MCF 10A (cell line): Measurements from ENCODE around the gene SEMA3G. TPM values are rescaled to one million over a fixed set of nuclear protein-coding genes. Genes with fewer than 3 reads are reported as not detected.

Source experiments
- BruUV-seq: library from RNA; stranded (reverse); fragments of 400-500 nt; replicated peaks from 2 replicates; lab custom pipeline; 2021; lab: Mats Ljungman, UMichigan
- CTCF ChIA-PET: fragments of 300-600 bp; sonication (Branson Sonifier 250); formaldehyde crosslinking; extraction: SDS; loops from one replicate; lab custom pipeline; 2021; ENCODE audit warnings: antibody characterized with exemption, inconsistent platforms; lab: Yijun Ruan, JAX
- POLR2A ChIA-PET: fragments of 300-600, 350-650 bp; sonication (Branson Sonifier 250); formaldehyde crosslinking; extraction: SDS; loops from one replicate; lab custom pipeline; 2020; ENCODE audit warnings: antibody characterized with exemption, inconsistent platforms; lab: Yijun Ruan, JAX
- DNase-seq: peaks from one replicate; pipeline ENCODE4 v3.0.0-alpha.2; 2018; ENCODE audit not compliant: unreplicated experiment
- H3K27ac Mint-ChIP-seq: one replicate; pipeline ENCODE4 v1.8.0; 2022; ENCODE audit warnings: mild to moderate bottlenecking, low read depth, mixed read lengths; ENCODE audit not compliant: unreplicated experiment
- H3K27me3 Mint-ChIP-seq: one replicate; pipeline ENCODE4 v1.8.0; 2022; ENCODE audit warnings: mixed read lengths; ENCODE audit not compliant: insufficient read depth, unreplicated experiment
- H3K36me3 Mint-ChIP-seq: one replicate; pipeline ENCODE4 v1.8.0; 2022; ENCODE audit warnings: mild to moderate bottlenecking, moderate library complexity, mixed read lengths; ENCODE audit not compliant: insufficient read depth, unreplicated experiment
- H3K4me1 Mint-ChIP-seq: one replicate; pipeline ENCODE4 v1.8.0; 2022; ENCODE audit warnings: mixed read lengths; ENCODE audit not compliant: insufficient read depth, unreplicated experiment
- H3K4me3 Mint-ChIP-seq: one replicate; pipeline ENCODE4 v1.8.0; 2022; ENCODE audit warnings: mild to moderate bottlenecking, moderate library complexity, mixed read lengths; ENCODE audit not compliant: unreplicated experiment
- H3K9me3 Mint-ChIP-seq: one replicate; pipeline ENCODE4 v1.8.0; 2022; ENCODE audit warnings: mixed read lengths; ENCODE audit not compliant: unreplicated experiment
- CTCF ChIP-seq: fragments of 200-600 bp; IDR thresholded peaks from one replicate; pipeline ENCODE4 v1.8.0; 2022; ENCODE audit warnings: antibody characterized with exemption, mild to moderate bottlenecking; ENCODE audit not compliant: unreplicated experiment
- intact Hi-C: fragments of 100-400 bp; cut with micrococcal nuclease; formaldehyde crosslinking; loops from 2 replicates; pipeline ENCODE4 v1.14.1; 2022
- total RNA-seq: library from RNA; stranded (reverse); gene quantifications from 2 replicates; pipeline ENCODE4 v1.2.3, GENCODE V29; 2022

SEMA3G gene
- total RNA-seq, 1 experiment from 2014 or later, result 0.12 TPM

- ChIA-PET CTCF (interaction anchor here (0.6 to 0.9 kb wide), 4 partner anchors 68 to 465 kb away, joined by 3 to 5 read pairs (median 3); partner anchors contain the start of gene RRP9), POLR2A (interaction anchor here (1.1 kb wide), 1 partner anchor 130 kb away, joined by 3 read pairs; no protein-coding TSS in a partner anchor)
- BruUV-seq, result no TSS peak
- Mint-ChIP-seq H3K27me3 (no peaks in the 10 kb centered on the region), H3K27ac (no peak overlapping the region), H3K4me3 (no peak overlapping the region), H3K4me1 (peaks cover 18% of the 10 kb centered on the region), H3K9me3 (no peaks in the 10 kb centered on the region), H3K36me3 (peaks cover 47% of the 10 kb centered on the region)
- intact Hi-C loops, result no loop called here
- no peak for TF ChIP-seq CTCF
- no peak for DNase-seq
Observed at GRCh38 chr3:52406791-52407510, 38.0 kb downstream of the SEMA3G start.

GRCh38 chr3:52406231-52406661, 38.7 kb downstream of the SEMA3G start:
- ChIA-PET POLR2A (interaction anchor here (1.1 to 1.5 kb wide), 2 partner anchors 17 to 129 kb away, joined by 3 to 5 read pairs; no protein-coding TSS in a partner anchor), CTCF (interaction anchor here (0.6 kb wide), 1 partner anchor 164 kb away, joined by 5 read pairs; no protein-coding TSS in a partner anchor)
- no peak for TF ChIP-seq CTCF
- no TSS peak for BruUV-seq
- H3K9me3 Mint-ChIP-seq, result no peaks in the 10 kb centered on the region
- DNase-seq, result no peak
- H3K27me3 Mint-ChIP-seq, result no peaks in the 10 kb centered on the region
- intact Hi-C loops, result no loop called here
- H3K36me3 Mint-ChIP-seq, result peaks cover 52% of the 10 kb centered on the region
- H3K4me1 Mint-ChIP-seq, result peaks cover 13% of the 10 kb centered on the region
- no peak overlapping the region for H3K27ac Mint-ChIP-seq
- no peak overlapping the region for H3K4me3 Mint-ChIP-seq

- no peak overlapping the region for H3K4me3 Mint-ChIP-seq
- BruUV-seq, result no TSS peak
- peaks cover 57% of the 10 kb centered on the region for H3K36me3 Mint-ChIP-seq
- H3K9me3 Mint-ChIP-seq, result no peaks in the 10 kb centered on the region
- intact Hi-C loops, result no loop called here
- no peak for DNase-seq
- H3K27ac Mint-ChIP-seq, result no peak overlapping the region
- peaks cover 13% of the 10 kb centered on the region for H3K4me1 Mint-ChIP-seq
- H3K27me3 Mint-ChIP-seq, result no peaks in the 10 kb centered on the region
- ChIA-PET CTCF (no interaction called here), POLR2A (interaction anchor here (1.1 to 1.5 kb wide), 2 partner anchors 17 to 128 kb away, joined by 3 to 5 read pairs; no protein-coding TSS in a partner anchor)
- TF ChIP-seq CTCF, result no peak
Observed at GRCh38 chr3:52405601-52406110, 39.2 kb downstream of the SEMA3G start.

- H3K27ac Mint-ChIP-seq, result no peak overlapping the region
- peaks cover 13% of the 10 kb centered on the region for H3K4me1 Mint-ChIP-seq
- no peaks in the 10 kb centered on the region for H3K9me3 Mint-ChIP-seq
- peaks cover 57% of the 10 kb centered on the region for H3K36me3 Mint-ChIP-seq
- no peak for TF ChIP-seq CTCF
- no peak for DNase-seq
- no TSS peak for BruUV-seq
- H3K4me3 Mint-ChIP-seq, result no peak overlapping the region
- ChIA-PET POLR2A (interaction anchor here (1.5 kb wide), 1 partner anchor 16 kb away, joined by 5 read pairs; no protein-coding TSS in a partner anchor), CTCF (no interaction called here)
- H3K27me3 Mint-ChIP-seq, result no peaks in the 10 kb centered on the region
- intact Hi-C loops, result no loop called here
Observed at GRCh38 chr3:52405066-52405465, 39.8 kb downstream of the SEMA3G start.
